GM12878 (cell line): Measurements from ENCODE around the gene ZNF57. TPM values are rescaled to one million over a fixed set of nuclear protein-coding genes. Genes with fewer than 3 reads are reported as not detected.

ENCODE experiments used
- BRCA1 ChIP-seq: IDR thresholded peaks from 2 replicates; pipeline ENCODE4 v1.6.1; 2011; ENCODE audit warnings: low read depth, low read length, improper control_type of control experiment
- CREB1 ChIP-seq: IDR thresholded peaks from 2 replicates; pipeline ENCODE4 v1.6.1; 2012; ENCODE audit warnings: low read depth, mild to moderate bottlenecking, inconsistent platforms
- EGR1 ChIP-seq, 2 experiments: IDR thresholded peaks; 1 replicate in 1 of 2; 2 replicates in 1 of 2; pipeline ENCODE4 v1.6.1; 2011 to 2012; ENCODE audit warnings: low read depth in 2 of 2, low read length in 2 of 2, borderline replicate concordance in 1 of 2, mild to moderate bottlenecking in 1 of 2, moderate library complexity in 1 of 2
- ETV6 ChIP-seq, 2 experiments: fragments of 450-650 bp in 1 of 2; IDR thresholded peaks in 1 of 2; conservative IDR thresholded peaks in 1 of 2; 2 replicates each; pipeline ENCODE4 v1.6.1; 2014; ENCODE audit warnings: antibody characterized with exemption in 1 of 2, borderline replicate concordance in 1 of 2, low read depth in 1 of 2, mild to moderate bottlenecking in 1 of 2, moderate library complexity in 1 of 2
- NFYA ChIP-seq: IDR thresholded peaks from 2 replicates; pipeline ENCODE4 v1.6.1; 2011; ENCODE audit warnings: low read depth, mild to moderate bottlenecking, low read length, improper control_type of control experiment, borderline replicate concordance
- PAX5 ChIP-seq: IDR thresholded peaks from 2 replicates; pipeline ENCODE4 v1.6.1; 2011; ENCODE audit warnings: low read depth, low read length, borderline replicate concordance
- RAD21 ChIP-seq: IDR thresholded peaks from 2 replicates; pipeline ENCODE4 v1.6.1; 2011; ENCODE audit warnings: mild to moderate bottlenecking, low read depth, low read length, moderate library complexity; ENCODE audit not compliant: insufficient read depth
- SIN3A ChIP-seq: IDR thresholded peaks from 2 replicates; pipeline ENCODE4 v1.6.1; 2012; ENCODE audit warnings: low read depth, low read length, improper control_type of control experiment
- ZNF384 ChIP-seq: IDR thresholded peaks from 2 replicates; pipeline ENCODE4 v1.6.1; 2012; ENCODE audit warnings: low read depth, mild to moderate bottlenecking, low read length, improper control_type of control experiment, borderline replicate concordance
- polyA plus RNA-seq, 11 experiments: library from polyadenylated mRNA; depleted of rRNA in 4 of 11; unstranded in 6 of 11; stranded (reverse) in 5 of 11; fragments of >200 nt; fragmentation: Nextera tagmentation in 4 of 11; fragmentation: Illumina TruSeq in 1 of 11; extraction: Ambion mirVana in 4 of 11; extraction: Trizol in 1 of 11; gene quantifications; 1 replicate in 1 of 11; 2 replicates in 10 of 11; pipeline versions ENCODE4 v1.2.1 to v1.2.3, GENCODE V29; 2011 to 2016; ENCODE audit warnings: inconsistent platforms in 2 of 11, missing spikeins in 2 of 11, low read depth in 1 of 11
- total RNA-seq, 4 experiments: library from RNA; depleted of rRNA in 3 of 4; stranded (reverse); fragments of >200 nt in 3 of 4; fragmentation: Illumina TruSeq in 1 of 4; extraction: Trizol in 1 of 4; gene quantifications; 2 replicates each; pipeline versions ENCODE4 v1.2.1 to v1.2.3, GENCODE V29; 2013 to 2021
- TF ChIP-seq, protein P1 (sequence below), 3 experiments: IDR thresholded peaks in 2 of 3; conservative IDR thresholded peaks in 1 of 3; 2 replicates each; pipeline ENCODE4 v1.5.1; 2011; ENCODE audit warnings: low read depth in 3 of 3, low read length in 3 of 3, mild to moderate bottlenecking in 3 of 3, control low read depth in 2 of 3, moderate library complexity in 2 of 3, inconsistent platforms in 1 of 3, mixed read lengths in 1 of 3; ENCODE audit not compliant: control insufficient read depth in 2 of 3, insufficient read depth in 1 of 3; ENCODE audit errors: extremely low read depth in 1 of 3

The ZNF57 gene
- total and polyA plus RNA-seq, 10 of the 15 experiments (the other 5 are each of a cell fraction or from before 2014, with no cell fraction given), result 2.7 to 8.9 (median 5.8) TPM

DNA sequence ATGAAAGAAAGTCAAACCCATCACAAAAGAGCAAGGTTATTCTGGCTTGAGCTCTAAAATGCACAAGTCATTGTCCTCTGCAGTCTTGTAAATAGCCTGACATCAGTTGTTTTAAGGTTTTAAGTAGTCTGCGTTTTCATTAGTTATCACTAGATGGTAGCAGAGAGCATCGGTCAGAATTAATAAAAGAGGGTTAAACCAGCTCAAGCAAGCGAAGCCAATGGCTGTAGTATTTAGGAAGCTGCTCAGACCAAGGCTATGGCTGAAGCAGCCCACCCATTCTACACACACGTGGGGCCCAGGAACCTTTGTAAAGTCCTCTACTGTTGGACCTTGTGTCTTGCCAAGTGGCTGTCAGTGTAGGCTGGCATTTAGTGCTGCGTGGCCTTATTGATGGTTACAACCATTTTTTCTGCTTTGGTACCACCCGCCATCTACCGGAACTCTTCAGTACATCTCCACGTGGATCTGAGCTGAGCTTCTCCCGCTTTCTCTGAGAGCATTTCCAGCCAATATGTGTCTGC, 13.3 kb upstream of the ZNF57 start (continued):
- 0 out of 2 replicates have a peak, but pooled peaks have one; percentile 6 for TF ChIP-seq ZNF384
- TF ChIP-seq RAD21, result peak; percentile 60
- TF ChIP-seq EGR1 (IDR thresholded peaks at IDR 0.05; ENCODE audit: borderline replicate concordance in 1 of 2, low read depth in 2 of 2, low read length in 2 of 2), result no peak
- no peak for TF ChIP-seq PAX5
- TF ChIP-seq NFYA, result no peak
- TF ChIP-seq, protein P1, sequence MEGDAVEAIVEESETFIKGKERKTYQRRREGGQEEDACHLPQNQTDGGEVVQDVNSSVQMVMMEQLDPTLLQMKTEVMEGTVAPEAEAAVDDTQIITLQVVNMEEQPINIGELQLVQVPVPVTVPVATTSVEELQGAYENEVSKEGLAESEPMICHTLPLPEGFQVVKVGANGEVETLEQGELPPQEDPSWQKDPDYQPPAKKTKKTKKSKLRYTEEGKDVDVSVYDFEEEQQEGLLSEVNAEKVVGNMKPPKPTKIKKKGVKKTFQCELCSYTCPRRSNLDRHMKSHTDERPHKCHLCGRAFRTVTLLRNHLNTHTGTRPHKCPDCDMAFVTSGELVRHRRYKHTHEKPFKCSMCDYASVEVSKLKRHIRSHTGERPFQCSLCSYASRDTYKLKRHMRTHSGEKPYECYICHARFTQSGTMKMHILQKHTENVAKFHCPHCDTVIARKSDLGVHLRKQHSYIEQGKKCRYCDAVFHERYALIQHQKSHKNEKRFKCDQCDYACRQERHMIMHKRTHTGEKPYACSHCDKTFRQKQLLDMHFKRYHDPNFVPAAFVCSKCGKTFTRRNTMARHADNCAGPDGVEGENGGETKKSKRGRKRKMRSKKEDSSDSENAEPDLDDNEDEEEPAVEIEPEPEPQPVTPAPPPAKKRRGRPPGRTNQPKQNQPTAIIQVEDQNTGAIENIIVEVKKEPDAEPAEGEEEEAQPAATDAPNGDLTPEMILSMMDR (IDR thresholded peaks at IDR 0.05 in 2 of 3, conservative IDR thresholded peaks at IDR 0.05 in 1 of 3; ENCODE audit: control insufficient read depth in 2 of 3, extremely low read depth in 1 of 3, insufficient read depth in 1 of 3, low read depth in 3 of 3, low read length in 3 of 3), result peak; percentile 61 to 65 (median 61)
- TF ChIP-seq BRCA1, result no peak
- TF ChIP-seq SIN3A, result no peak
- no peak for TF ChIP-seq ETV6 (conservative IDR thresholded peaks at IDR 0.05 in 1 of 2, IDR thresholded peaks at IDR 0.05 in 1 of 2; ENCODE audit: borderline replicate concordance in 1 of 2, low read depth in 1 of 2)
- no peak for TF ChIP-seq CREB1
- TF ChIP-seq, all 136 proteins: peak for 4
